Esophagus squamous epithelium (tissue), 5 donors: ENCODE results near the gene CHI3L1. TPM values are rescaled to one million over a fixed set of nuclear protein-coding genes. Genes with fewer than 3 reads are reported as not detected.

ENCODE experiments used
- DNase-seq: peaks from one replicate; lab custom pipeline; 2025; lab: John Stamatoyannopoulos, UW
- H3K27ac ChIP-seq, 4 donors: fragments of 200-600 bp; sonication (generic); one replicate each; pipeline ENCODE4 v1.5.1; 2016 to 2019; ENCODE audit warnings: mild to moderate bottlenecking in 1 of 4
- H3K27me3 ChIP-seq, 4 donors: fragments of 200-600 bp; sonication (generic); 1 replicate in 3 of 4; 2 replicates in 1 of 4; pipeline versions ENCODE4 v1.5.1 to v1.6.0; 2017 to 2021; ENCODE audit warnings: antibody characterized with exemption in 1 of 4
- H3K36me3 ChIP-seq, 3 donors: fragments of 200-600 bp; sonication (generic); one replicate each; pipeline ENCODE4 v1.5.1; 2016 to 2019
- H3K4me1 ChIP-seq, 3 donors: fragments of 200-600 bp; sonication (generic); one replicate each; pipeline ENCODE4 v1.5.1; 2017 to 2019
- H3K4me3 ChIP-seq, 4 donors: fragments of 200-600 bp; sonication (generic); 1 replicate in 3 of 4; 2 replicates in 1 of 4; pipeline ENCODE4 v1.5.1; 2016 to 2019; ENCODE audit warnings: mild to moderate bottlenecking in 2 of 4, moderate library complexity in 1 of 4
- H3K9me3 ChIP-seq, 3 donors: fragments of 200-600 bp; sonication (generic); one replicate each; pipeline ENCODE4 v1.5.1; 2016 to 2019
- CTCF ChIP-seq, 6 experiments: fragments of 450-650 bp in 4 of 6; fragments of 200-600 bp in 2 of 6; sonication (generic) in 2 of 6; IDR thresholded peaks; one replicate each; pipeline ENCODE4 v1.5.1; 2016 to 2019; ENCODE audit warnings: antibody characterized with exemption in 6 of 6, mild to moderate bottlenecking in 4 of 6, moderate library complexity in 4 of 6
- POLR2A ChIP-seq, 4 donors: fragments of 450-650 bp; IDR thresholded peaks; one replicate each; pipeline ENCODE4 v1.6.1; 2017; ENCODE audit warnings: antibody characterized with exemption in 4 of 4, mild to moderate bottlenecking in 4 of 4, moderate library complexity in 3 of 4
- WGBS, 2 donors: methylation state at CpG; one replicate each; pipeline ENCODE4 v1.1.5; 2018; 5-methylcytosine and 5-hydroxymethylcytosine counted together
- intact Hi-C: fragments of 100-400 bp; cut with DNase I; formaldehyde crosslinking; loops from one replicate; pipeline ENCODE4 v1.15.0; 2022
- total RNA-seq, 4 donors: library from RNA; depleted of rRNA; stranded (reverse); fragments of >200 nt; gene quantifications; one replicate each; pipeline ENCODE4 v1.1.0, GENCODE V29; 2016
- donor health status: DM: yes; HTN: yes; CAD: no.

CHI3L1 gene
- total RNA-seq, 4 donors from 2014 or later, result 0.38 to 10.9 (median 9.1) TPM

DNA sequence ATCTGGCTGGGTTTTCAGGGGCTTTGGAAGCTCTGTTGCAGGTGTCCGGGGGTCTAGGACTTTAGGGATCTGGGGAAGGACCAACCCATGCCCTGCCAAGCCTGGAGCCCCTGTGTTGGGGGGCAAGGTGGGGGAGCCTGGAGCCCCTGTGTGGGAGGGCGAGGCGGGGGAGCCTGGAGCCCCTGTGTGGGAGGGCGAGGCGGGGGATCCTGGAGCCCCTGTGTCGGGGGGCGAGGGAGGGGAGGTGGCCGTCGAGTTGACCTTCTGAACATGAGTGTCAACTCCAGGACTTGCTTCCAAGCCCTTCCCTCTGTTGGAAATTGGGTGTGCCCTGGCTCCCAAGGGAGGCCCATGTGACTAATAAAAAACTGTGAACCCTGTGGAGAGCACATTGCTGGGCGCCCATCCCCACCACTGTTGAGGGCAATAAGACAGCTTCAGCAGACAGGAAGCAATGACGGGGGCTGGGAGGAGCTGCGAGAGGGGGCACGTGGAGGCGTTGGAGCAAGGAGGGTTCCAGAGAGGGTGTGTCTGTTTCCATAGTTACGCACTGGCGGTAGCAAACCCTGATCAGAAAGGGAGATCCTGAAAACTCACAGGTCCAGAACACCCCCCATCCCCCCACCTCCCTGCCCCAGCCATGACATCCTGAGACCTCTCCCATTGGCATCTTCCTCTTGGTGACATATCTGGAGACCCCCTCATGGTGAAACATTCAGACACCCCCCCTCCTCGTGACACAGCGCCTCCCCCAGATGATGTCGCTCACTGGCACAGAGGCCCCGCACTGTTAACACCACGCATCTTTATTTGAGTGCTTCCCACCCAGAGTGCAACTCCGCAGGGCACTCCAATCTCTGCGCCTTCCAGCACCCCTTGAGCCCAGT is 19.2 kb downstream of the CHI3L1 start:
- Histone ChIP-seq H3K36me3 (no peaks in the 10 kb centered on the region), H3K4me3 (no peak overlapping the region), H3K27me3 (peaks cover 0 to 26% (median 0%) of the 10 kb centered on the region in 4 donors), H3K27ac (no peak overlapping the region), H3K9me3 (no peaks in the 10 kb centered on the region), H3K4me1 (no peaks in the 10 kb centered on the region)
- intact Hi-C loops, result no loop called here
- TF ChIP-seq CTCF (IDR thresholded peaks at IDR 0.05) (no peak), POLR2A (IDR thresholded peaks at IDR 0.05) (no peak)
- DNase-seq, result no peak
- 66 to 73% methylated on average over 11 to 14 of the region's 23 CpGs for WGBS, 2 donors

- H3K27ac ChIP-seq, result no peak overlapping the region
- TF ChIP-seq CTCF (IDR thresholded peaks at IDR 0.05), result peak in 2 of 6 experiments; percentile 4 to 57
- TF ChIP-seq POLR2A (IDR thresholded peaks at IDR 0.05), result no peak
- intact Hi-C loops, result no loop called here
- DNase-seq, result no peak
- WGBS, 2 donors, result 42 to 79% methylated on average over 2 to 11 of the region's 14 CpGs
- H3K9me3 ChIP-seq, result no peaks in the 10 kb centered on the region
- no peaks in the 10 kb centered on the region for H3K36me3 ChIP-seq
- H3K4me3 ChIP-seq, result no peak overlapping the region
- peaks cover 0 to 25% (median 0%) of the 10 kb centered on the region in 4 donors for H3K27me3 ChIP-seq
- no peaks in the 10 kb centered on the region for H3K4me1 ChIP-seq
These were observed 20.1 kb downstream of the CHI3L1 start for GRCh38 chr1:203166192-203166940.

DNA sequence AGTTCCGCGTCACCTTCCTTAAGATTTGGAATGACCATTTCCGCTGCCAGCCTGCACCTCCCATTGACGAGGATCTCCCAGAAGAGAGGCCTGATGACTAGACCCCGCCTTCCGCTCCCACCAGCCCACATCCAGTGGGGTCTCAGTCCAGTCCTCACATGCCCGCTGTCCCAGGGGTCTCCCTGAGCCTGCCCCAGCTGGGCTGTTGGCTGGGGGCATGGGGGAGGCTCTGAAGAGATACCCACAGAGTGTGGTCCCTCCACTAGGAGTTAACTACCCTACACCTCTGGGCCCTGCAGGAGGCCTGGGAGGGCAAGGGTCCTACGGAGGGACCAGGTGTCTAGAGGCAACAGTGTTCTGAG is 20.7 kb downstream of the CHI3L1 start:
- no peak for DNase-seq
- Histone ChIP-seq H3K9me3 (no peaks in the 10 kb centered on the region), H3K27me3 (peaks cover 0 to 23% (median 0%) of the 10 kb centered on the region in 4 donors), H3K4me1 (no peaks in the 10 kb centered on the region), H3K4me3 (no peak overlapping the region), H3K36me3 (no peaks in the 10 kb centered on the region), H3K27ac (no peak overlapping the region)
- TF ChIP-seq CTCF (IDR thresholded peaks at IDR 0.05) (no peak), POLR2A (IDR thresholded peaks at IDR 0.05) (no peak)
- intact Hi-C loops, result no loop called here
- 92 to 100% methylated on average over 2 to 7 of the region's 8 CpGs for WGBS, 2 donors

DNA sequence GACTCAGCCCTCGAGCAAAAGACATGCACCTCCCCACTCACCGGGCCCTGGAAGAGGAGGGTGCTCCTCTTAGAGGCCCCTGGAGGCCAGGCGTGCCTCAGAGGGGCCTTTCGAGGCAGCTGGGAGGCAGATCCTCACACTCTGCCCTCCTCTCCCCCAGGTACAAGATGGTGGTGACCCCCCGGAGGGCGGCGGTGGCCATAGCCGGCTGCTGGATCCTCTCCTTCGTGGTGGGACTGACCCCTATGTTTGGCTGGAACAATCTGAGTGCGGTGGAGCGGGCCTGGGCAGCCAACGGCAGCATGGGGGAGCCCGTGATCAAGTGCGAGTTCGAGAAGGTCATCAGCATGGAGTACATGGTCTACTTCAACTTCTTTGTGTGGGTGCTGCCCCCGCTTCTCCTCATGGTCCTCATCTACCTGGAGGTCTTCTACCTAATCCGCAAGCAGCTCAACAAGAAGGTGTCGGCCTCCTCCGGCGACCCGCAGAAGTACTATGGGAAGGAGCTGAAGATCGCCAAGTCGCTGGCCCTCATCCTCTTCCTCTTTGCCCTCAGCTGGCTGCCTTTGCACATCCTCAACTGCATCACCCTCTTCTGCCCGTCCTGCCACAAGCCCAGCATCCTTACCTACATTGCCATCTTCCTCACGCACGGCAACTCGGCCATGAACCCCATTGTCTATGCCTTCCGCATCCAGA is 21.3 kb downstream of the CHI3L1 start:
- Histone ChIP-seq H3K4me1 (no peaks in the 10 kb centered on the region), H3K9me3 (no peaks in the 10 kb centered on the region), H3K4me3 (no peak overlapping the region), H3K27me3 (peaks cover 0 to 23% (median 0%) of the 10 kb centered on the region in 4 donors), H3K36me3 (no peaks in the 10 kb centered on the region), H3K27ac (no peak overlapping the region)
- DNase-seq, result no peak
- WGBS, 2 donors, result 90 to 95% methylated on average over 9 to 17 of the region's 28 CpGs
- TF ChIP-seq CTCF (IDR thresholded peaks at IDR 0.05) (no peak), POLR2A (IDR thresholded peaks at IDR 0.05) (no peak)
- intact Hi-C loops, result no loop called here
